Nephron (organoid): ENCODE results near the gene TUSC2.

Experiments
- H3K27ac Mint-ChIP-seq, 3 experiments: 2 replicates each; pipeline ENCODE4 v1.8.0; 2020; ENCODE audit warnings: mixed read lengths in 3 of 3, mild to moderate bottlenecking in 2 of 3, moderate library complexity in 1 of 3
- H3K27me3 Mint-ChIP-seq: 2 replicates; pipeline ENCODE4 v1.8.0; 2021; ENCODE audit warnings: low read depth, mild to moderate bottlenecking, moderate library complexity, mixed read lengths
- H3K36me3 Mint-ChIP-seq: 2 replicates; pipeline ENCODE4 v1.8.0; 2020; ENCODE audit warnings: low read depth, mixed read lengths
- H3K4me1 Mint-ChIP-seq: 2 replicates; pipeline ENCODE4 v1.8.0; 2020; ENCODE audit warnings: mixed read lengths
- H3K4me3 Mint-ChIP-seq, 3 experiments: 2 replicates each; pipeline ENCODE4 v1.8.0; 2020; ENCODE audit warnings: mild to moderate bottlenecking in 3 of 3, mixed read lengths in 3 of 3, moderate library complexity in 2 of 3
- H3K9me3 Mint-ChIP-seq: 2 replicates; pipeline ENCODE4 v1.8.0; 2020; ENCODE audit warnings: mixed read lengths
- CTCF ChIP-seq, 3 experiments: fragments of 200-600 bp; sonication (generic); IDR thresholded peaks; one replicate each; pipeline ENCODE4 v1.5.0; 2021; ENCODE audit warnings: antibody characterized with exemption in 3 of 3; ENCODE audit not compliant: unreplicated experiment in 3 of 3

Gene TUSC2

GRCh38 chr3:50336452-50337174, 8.6 kb upstream of the TUSC2 start:
- H3K4me1 Mint-ChIP-seq, result peaks cover 44% of the 10 kb centered on the region

GRCh38 chr3:50334339-50335075, 6.5 kb upstream of the TUSC2 start:
- Mint-ChIP-seq H3K9me3 (no peaks in the 10 kb centered on the region), H3K4me3 (peak overlapping the region; percentile 67 to 80 (median 74)), H3K27ac (peak overlapping the region in 1 of 3 experiments; percentile 39)

More at GRCh38 chr3:50336452-50337174, 8.6 kb upstream of the TUSC2 start:
- H3K27me3 Mint-ChIP-seq, result peaks cover 28% of the 10 kb centered on the region
- no peaks in the 10 kb centered on the region for H3K36me3 Mint-ChIP-seq
- H3K9me3 Mint-ChIP-seq, result no peaks in the 10 kb centered on the region
- H3K27ac Mint-ChIP-seq, result peak overlapping the region; percentile 86 to 96 (median 90)
- H3K4me3 Mint-ChIP-seq, result peak overlapping the region; percentile 89 to 95 (median 94)
- no peak for TF ChIP-seq CTCF (IDR thresholded peaks at IDR 0.05; ENCODE audit: unreplicated experiment in 3 of 3)

GRCh38 chr3:50333744-50334328, 5.8 kb upstream of the TUSC2 start:
- H3K27me3 Mint-ChIP-seq, result peaks cover 4% of the 10 kb centered on the region

More at GRCh38 chr3:50334339-50335075, 6.5 kb upstream of the TUSC2 start:
- TF ChIP-seq CTCF (IDR thresholded peaks at IDR 0.05; ENCODE audit: unreplicated experiment in 3 of 3), result no peak
- peaks cover 8% of the 10 kb centered on the region for H3K27me3 Mint-ChIP-seq
- H3K36me3 Mint-ChIP-seq, result peaks cover 10% of the 10 kb centered on the region
- peaks cover 38% of the 10 kb centered on the region for H3K4me1 Mint-ChIP-seq

GRCh38 chr3:50331364-50331907, 3.4 kb upstream of the TUSC2 start:
- no peak overlapping the region for H3K27ac Mint-ChIP-seq
- H3K9me3 Mint-ChIP-seq, result no peaks in the 10 kb centered on the region
- peaks cover 10% of the 10 kb centered on the region for H3K36me3 Mint-ChIP-seq
- peaks cover 25% of the 10 kb centered on the region for H3K4me1 Mint-ChIP-seq
- TF ChIP-seq CTCF (IDR thresholded peaks at IDR 0.05; ENCODE audit: unreplicated experiment in 3 of 3), result no peak
- no peaks in the 10 kb centered on the region for H3K27me3 Mint-ChIP-seq
- no peak overlapping the region for H3K4me3 Mint-ChIP-seq

More at GRCh38 chr3:50333744-50334328, 5.8 kb upstream of the TUSC2 start:
- Mint-ChIP-seq H3K4me3 (peak overlapping the region; percentile 67 to 80 (median 74)), H3K27ac (peak overlapping the region in 2 of 3 experiments; percentile 19 to 39), H3K9me3 (no peaks in the 10 kb centered on the region), H3K4me1 (peaks cover 33% of the 10 kb centered on the region), H3K36me3 (peaks cover 10% of the 10 kb centered on the region)
- TF ChIP-seq CTCF (IDR thresholded peaks at IDR 0.05; ENCODE audit: unreplicated experiment in 3 of 3), result no peak

- Mint-ChIP-seq H3K4me1 (peaks cover 19% of the 10 kb centered on the region), H3K27me3 (no peaks in the 10 kb centered on the region), H3K4me3 (peak overlapping the region in 2 of 3 experiments; percentile 42 to 56), H3K27ac (no peak overlapping the region), H3K9me3 (no peaks in the 10 kb centered on the region), H3K36me3 (peaks cover 10% of the 10 kb centered on the region)
- TF ChIP-seq CTCF (IDR thresholded peaks at IDR 0.05; ENCODE audit: unreplicated experiment in 3 of 3), result no peak
Observed at GRCh38 chr3:50330330-50330729, 2.3 kb upstream of the TUSC2 start.
